ENCODE measurements around the gene GTF2IRD1. TPM values are rescaled to one million over a fixed set of nuclear protein-coding genes. Genes with fewer than 3 reads are reported as not detected.
"Not testable (repeated sequence)": the region's sequence is repeated elsewhere in the genome, so short reads cannot be mapped to it uniquely, and the experiment has no call there.

Gene GTF2IRD1
- total RNA-seq, 4 donors from 2014 or later, result 28.1 to 41.1 (median 31.0) TPM

DNA sequence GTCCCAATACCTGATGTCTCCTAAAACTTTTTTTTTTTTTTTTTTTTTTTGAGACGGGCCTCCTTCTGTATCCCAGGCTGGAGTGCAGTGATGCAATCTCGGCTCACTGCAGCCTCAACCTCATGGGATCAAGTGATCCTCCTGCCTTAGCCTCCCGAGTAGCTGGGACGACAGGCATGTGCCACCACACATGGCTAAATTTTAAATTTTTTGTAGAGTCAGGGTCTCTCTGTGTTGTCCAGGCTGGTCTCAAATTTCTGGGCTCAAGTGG is 28.4 kb downstream of the GTF2IRD1 start:
- Histone ChIP-seq H3K4me3 (replicated peaks in 1 of 3) (no peak overlapping the region), H3K9me3 (no peaks in the 10 kb centered on the region), H3K27me3 (no peaks in the 10 kb centered on the region), H3K36me3 (no peaks in the 10 kb centered on the region), H3K27ac (peak overlapping the region; percentile 79 to 99 (median 97)), H3K4me1 (peaks cover 65 to 84% of the 10 kb centered on the region in 2 donors)
- TF ChIP-seq POLR2A (IDR thresholded peaks at IDR 0.05), result no peak
- no peak for TF ChIP-seq CTCF (IDR thresholded peaks at IDR 0.05)
- no peak for DNase-seq
- 88 to 95% methylated on average over 4 of the region's 4 CpGs for WGBS, 2 donors
- intact Hi-C loops (cut with DNase I), result no loop called here

- TF ChIP-seq CTCF (IDR thresholded peaks at IDR 0.05) (no peak), POLR2A (IDR thresholded peaks at IDR 0.05) (no peak)
- peak; percentile 41 to 53 for DNase-seq
- intact Hi-C loops (cut with DNase I), result no loop called here
Observed at GRCh38 chr7:74482629-74483401, 29.1 kb downstream of the GTF2IRD1 start.

DNA sequence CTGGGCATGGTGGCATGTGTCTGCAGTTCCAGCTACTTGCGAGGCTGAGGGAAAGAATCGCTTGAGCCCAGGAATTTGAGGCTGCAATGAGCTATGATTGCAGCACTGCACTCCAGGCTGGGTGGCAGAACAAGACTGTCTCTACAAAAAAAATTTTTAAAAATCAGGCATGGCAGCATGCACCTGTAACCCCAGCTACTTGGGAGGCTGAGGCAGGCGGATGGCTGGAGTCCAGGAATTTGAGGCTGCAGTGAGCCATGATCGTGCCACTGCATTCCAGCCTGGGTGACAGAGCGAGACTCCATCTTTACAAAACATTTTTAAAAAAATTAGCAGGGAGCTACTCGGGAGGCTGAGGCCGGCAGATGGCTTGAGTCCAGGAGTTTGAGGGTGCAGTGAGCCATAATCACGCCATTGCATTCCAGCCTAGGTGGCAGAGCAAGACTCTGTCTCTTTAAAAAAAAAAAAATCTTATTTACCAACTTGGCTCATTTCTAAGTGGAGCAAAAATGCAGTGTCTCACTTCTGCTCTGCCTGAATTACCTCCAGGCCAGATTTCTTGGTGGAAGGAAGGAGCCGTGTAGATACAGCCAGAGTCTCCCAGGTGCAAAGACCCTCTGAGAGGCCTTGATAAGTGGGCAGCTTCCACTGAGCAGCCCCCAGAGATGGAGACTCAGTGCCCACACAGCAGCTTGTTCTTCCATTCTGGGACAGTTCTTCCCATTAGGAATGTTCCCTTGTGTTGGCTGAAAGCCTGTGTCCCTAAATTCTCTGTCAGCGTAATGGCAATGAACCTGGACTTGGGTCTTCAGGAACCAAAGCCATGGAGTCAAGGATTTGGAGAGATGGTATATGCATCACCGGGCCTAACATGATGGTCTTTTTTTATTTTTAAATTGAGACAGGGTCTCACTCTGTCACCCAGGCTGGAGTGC is 30.0 kb downstream of the GTF2IRD1 start:
- WGBS, 2 donors, result 35 to 50% methylated on average over 11 of the region's 11 CpGs
- H3K27ac ChIP-seq, result peak overlapping the region; percentile 93 to 99 (median 97)
- intact Hi-C loops (cut with DNase I), result no loop called here
- H3K27me3 ChIP-seq, result no peaks in the 10 kb centered on the region
- TF ChIP-seq CTCF (IDR thresholded peaks at IDR 0.05), result no peak
- peak in 1 of 2 donors; percentile 49 for TF ChIP-seq POLR2A (IDR thresholded peaks at IDR 0.05)
- no peak overlapping the region for H3K4me3 ChIP-seq (replicated peaks in 1 of 3)
- H3K9me3 ChIP-seq, result no peaks in the 10 kb centered on the region
- DNase-seq, result peak; percentile 92 to 95
- H3K36me3 ChIP-seq, result no peaks in the 10 kb centered on the region
- H3K4me1 ChIP-seq, result peaks cover 52 to 70% of the 10 kb centered on the region in 2 donors

More at GRCh38 chr7:74482629-74483401, 29.1 kb downstream of the GTF2IRD1 start:
- Histone ChIP-seq H3K4me1 (peaks cover 58 to 78% of the 10 kb centered on the region in 2 donors), H3K9me3 (no peaks in the 10 kb centered on the region), H3K36me3 (no peaks in the 10 kb centered on the region), H3K4me3 (replicated peaks in 1 of 3) (no peak overlapping the region), H3K27ac (peak overlapping the region; percentile 79 to 99 (median 97)), H3K27me3 (no peaks in the 10 kb centered on the region)
- 76 to 82% methylated on average over 16 of the region's 16 CpGs for WGBS, 2 donors

GRCh38 chr7:74485611-74486010 is 31.9 kb downstream of the GTF2IRD1 start:
- 92 to 97% methylated on average over 7 of the region's 7 CpGs for WGBS, 2 donors
- Histone ChIP-seq H3K4me1 (peaks cover 33 to 56% of the 10 kb centered on the region in 2 donors), H3K36me3 (no peaks in the 10 kb centered on the region), H3K9me3 (no peaks in the 10 kb centered on the region), H3K27me3 (no peaks in the 10 kb centered on the region), H3K4me3 (replicated peaks in 1 of 3) (no peak overlapping the region), H3K27ac (peak overlapping the region; percentile 37 to 71 (median 64))
- intact Hi-C loops (cut with DNase I), result no loop called here
- no peak for DNase-seq
- TF ChIP-seq CTCF (IDR thresholded peaks at IDR 0.05) (no peak), POLR2A (IDR thresholded peaks at IDR 0.05) (no peak)

GRCh38 chr7:74488518-74489030 is 34.9 kb downstream of the GTF2IRD1 start:
- intact Hi-C loops (cut with DNase I); H3K4me3 ChIP-seq (replicated peaks in 1 of 3); H3K27me3 ChIP-seq; H3K9me3 ChIP-seq; H3K27ac ChIP-seq; H3K36me3 ChIP-seq; DNase-seq: not testable (repeated sequence)
- H3K4me1 ChIP-seq, result peaks cover 11 to 29% of the 10 kb centered on the region in 2 donors
- WGBS, 2 donors, result 91 to 93% methylated on average over 8 of the region's 8 CpGs
